HG03460 (cell line): Measurements from ENCODE around the gene MAD1L1.

Experiments used
- ATAC-seq: cut with Tn5 transposase; IDR thresholded peaks from one replicate; pipeline ENCODE4 v1.9.1; 2021; ENCODE audit not compliant: unreplicated experiment

Gene MAD1L1

GRCh38 chr7:2122651-2123050, 110.1 kb downstream of the MAD1L1 start:
- no peak for ATAC-seq

- ATAC-seq: no peak
These were observed 111.6 kb downstream of the MAD1L1 start for GRCh38 chr7:2120841-2121830.

GRCh38 chr7:2120251-2120660, 112.5 kb downstream of the MAD1L1 start:
- no peak for ATAC-seq

- no peak for ATAC-seq
These were observed 114.0 kb downstream of the MAD1L1 start for GRCh38 chr7:2118630-2119190.

- ATAC-seq: no peak
These were observed 114.7 kb downstream of the MAD1L1 start for GRCh38 chr7:2118056-2118455.

GRCh38 chr7:2117646-2118045, 115.1 kb downstream of the MAD1L1 start:
- ATAC-seq: no peak

- ATAC-seq: no peak
These were observed 115.7 kb downstream of the MAD1L1 start for GRCh38 chr7:2116989-2117591.

- ATAC-seq: no peak
These were observed 116.3 kb downstream of the MAD1L1 start for GRCh38 chr7:2116448-2116810.

GRCh38 chr7:2115760-2116447, 116.8 kb downstream of the MAD1L1 start:
- ATAC-seq: no peak

GRCh38 chr7:2114926-2115759, 117.6 kb downstream of the MAD1L1 start:
- no peak for ATAC-seq

- no peak for ATAC-seq
These were observed 118.7 kb downstream of the MAD1L1 start for GRCh38 chr7:2114052-2114451.

- no peak for ATAC-seq
These were observed 120.2 kb downstream of the MAD1L1 start for GRCh38 chr7:2112261-2113198.

GRCh38 chr7:2111568-2111967, 121.2 kb downstream of the MAD1L1 start:
- no peak for ATAC-seq

- ATAC-seq: no peak
These were observed 121.9 kb downstream of the MAD1L1 start for GRCh38 chr7:2110610-2111396.

- ATAC-seq: no peak
These were observed 122.7 kb downstream of the MAD1L1 start for GRCh38 chr7:2109936-2110609.

GRCh38 chr7:2109251-2109872, 123.4 kb downstream of the MAD1L1 start:
- no peak for ATAC-seq

GRCh38 chr7:2108501-2109250, 124.1 kb downstream of the MAD1L1 start:
- ATAC-seq: no peak
